PC-9 (cell line): ENCODE data around the gene INPP5F. TPM values are rescaled to one million over a fixed set of nuclear protein-coding genes. Genes with fewer than 3 reads are reported as not detected.

Experiments used
- BruUV-seq: library from RNA; stranded (reverse); fragments of 400-500 nt; replicated peaks from 2 replicates; lab custom pipeline; 2021; lab: Mats Ljungman, UMichigan
- CTCF ChIA-PET: fragments of 300-600 bp; sonication (Branson Sonifier 250); formaldehyde crosslinking; loops from one replicate; lab custom pipeline; 2022; ENCODE audit warnings: antibody characterized with exemption; lab: Charles Lee
- POLR2A ChIA-PET: fragments of 300-600 bp; sonication (Branson Sonifier 250); formaldehyde crosslinking; loops from one replicate; lab custom pipeline; 2022; ENCODE audit warnings: antibody characterized with exemption; ENCODE audit not compliant: unreplicated experiment; lab: Charles Lee
- DNase-seq, 2 experiments: peaks; one replicate each; pipeline versions ENCODE4 v3.0.0 to v3.0.0-alpha.2; 2015 to 2022; ENCODE audit warnings: mixed read lengths in 1 of 2
- H2AFZ ChIP-seq: fragments of 200-600 bp; sonication (generic); 2 replicates; pipeline ENCODE4 v1.8.1; 2017; ENCODE audit warnings: antibody characterized with exemption
- H3F3A ChIP-seq: fragments of 200-600 bp; sonication (generic); 2 replicates; pipeline ENCODE4 v1.8.1; 2017; ENCODE audit warnings: antibody characterized with exemption, mild to moderate bottlenecking, low read depth; ENCODE audit not compliant: insufficient read depth
- H3K27ac ChIP-seq: fragments of 200-600 bp; sonication (generic); 2 replicates; pipeline ENCODE4 v1.6.1; 2016; ENCODE audit warnings: mixed run types
- H3K27me3 ChIP-seq: fragments of 200-600 bp; sonication (generic); 2 replicates; pipeline ENCODE4 v1.6.1; 2016; ENCODE audit warnings: low read depth, mixed run types; ENCODE audit not compliant: insufficient read depth
- H3K36me3 ChIP-seq: fragments of 200-600 bp; sonication (generic); 2 replicates; pipeline ENCODE4 v1.6.1; 2016; ENCODE audit warnings: low read depth, mixed run types
- H3K4me1 ChIP-seq: fragments of 200-600 bp; sonication (generic); replicated peaks from 2 replicates; pipeline ENCODE4 v1.6.1; 2016; ENCODE audit warnings: mixed run types; ENCODE audit not compliant: insufficient read depth
- H3K4me2 ChIP-seq: fragments of 200-600 bp; sonication (generic); 2 replicates; pipeline ENCODE4 v1.6.1; 2017; ENCODE audit warnings: mixed run types
- H3K4me3 ChIP-seq: fragments of 200-600 bp; sonication (generic); 2 replicates; pipeline ENCODE4 v1.6.1; 2016; ENCODE audit warnings: mixed run types
- H3K79me2 ChIP-seq: fragments of 200-600 bp; sonication (generic); 2 replicates; pipeline ENCODE4 v1.6.1; 2017; ENCODE audit warnings: low read depth, mixed run types
- H3K9me2 ChIP-seq: fragments of 200-600 bp; sonication (generic); 2 replicates; pipeline ENCODE4 v1.8.1; 2017; ENCODE audit warnings: mild to moderate bottlenecking; ENCODE audit not compliant: insufficient read depth
- H3K9me3 ChIP-seq: fragments of 200-600 bp; sonication (generic); 2 replicates; pipeline ENCODE4 v1.8.1; 2016; ENCODE audit warnings: low read depth; ENCODE audit not compliant: insufficient read depth
- H4K20me1 ChIP-seq: fragments of 200-600 bp; sonication (generic); 2 replicates; pipeline ENCODE4 v1.8.1; 2017; ENCODE audit not compliant: insufficient read depth
- CTCF ChIP-seq: fragments of 200-600 bp; sonication (generic); conservative IDR thresholded peaks from 2 replicates; pipeline ENCODE4 v1.6.1; 2017; ENCODE audit warnings: mixed run types, antibody characterized with exemption, mild to moderate bottlenecking, moderate library complexity
- EZH2 ChIP-seq: fragments of 200-600 bp; sonication (generic); IDR thresholded peaks from 2 replicates; pipeline ENCODE4 v1.8.0; 2017; ENCODE audit warnings: antibody characterized with exemption, low read depth
- intact Hi-C: fragments of 100-400 bp; cut with micrococcal nuclease; formaldehyde crosslinking; loops from one replicate; pipeline ENCODE4 v1.10.0; 2022; ENCODE audit not compliant: unreplicated experiment
- total RNA-seq: library from RNA; stranded (reverse); gene quantifications from 2 replicates; pipeline ENCODE4 v1.2.3, GENCODE V29; 2021

INPP5F gene
- total RNA-seq, 1 experiment from 2014 or later, result 11.4 TPM

- CTCF ChIA-PET, result no interaction called here
- no peak for TF ChIP-seq EZH2
- TF ChIP-seq CTCF, result no peak
- Histone ChIP-seq H3K27ac (no peak overlapping the region), H3K4me1 (no peaks in the 10 kb centered on the region), H3F3A (no peaks in the 10 kb centered on the region), H3K9me2 (no peaks in the 10 kb centered on the region), H3K79me2 (no peaks in the 10 kb centered on the region), H3K4me3 (no peak overlapping the region), H3K9me3 (no peaks in the 10 kb centered on the region), H3K27me3 (no peaks in the 10 kb centered on the region), H2AFZ (no peak overlapping the region), H3K4me2 (no peak overlapping the region), H4K20me1 (no peaks in the 10 kb centered on the region), H3K36me3 (0 out of 2 replicates have a peak, but pooled peaks cover 4% of the 10 kb centered on the region)
- DNase-seq, result no peak
- POLR2A ChIA-PET, result no interaction called here
- intact Hi-C loops, result no loop called here
- no TSS peak for BruUV-seq
These were observed 101.6 kb downstream of the INPP5F start for GRCh38 chr10:119827430-119827829.

GRCh38 chr10:119829429-119829828 is 103.6 kb downstream of the INPP5F start:
- POLR2A ChIA-PET, result no interaction called here
- H3K4me2 ChIP-seq, result no peak overlapping the region
- no TSS peak for BruUV-seq

GRCh38 chr10:119830851-119831250 is 105.0 kb downstream of the INPP5F start:
- Histone ChIP-seq H3K4me3 (no peak overlapping the region), H3K9me3 (no peaks in the 10 kb centered on the region), H3K36me3 (peaks cover 4% of the 10 kb centered on the region; the same call in 1 of the 2 replicates), H3K27me3 (no peaks in the 10 kb centered on the region), H3K79me2 (no peaks in the 10 kb centered on the region), H3K9me2 (no peaks in the 10 kb centered on the region), H3K4me2 (no peak overlapping the region), H4K20me1 (no peaks in the 10 kb centered on the region), H3F3A (no peaks in the 10 kb centered on the region), H3K4me1 (no peaks in the 10 kb centered on the region), H3K27ac (no peak overlapping the region), H2AFZ (no peak overlapping the region)
- no peak for DNase-seq
- TF ChIP-seq CTCF (no peak), EZH2 (no peak)
- BruUV-seq, result no TSS peak
- ChIA-PET POLR2A (no interaction called here), CTCF (no interaction called here)
- intact Hi-C loops, result no loop called here

More at GRCh38 chr10:119829429-119829828, 103.6 kb downstream of the INPP5F start:
- Histone ChIP-seq H3K79me2 (no peaks in the 10 kb centered on the region), H3K4me1 (no peaks in the 10 kb centered on the region), H4K20me1 (no peaks in the 10 kb centered on the region), H3K4me3 (no peak overlapping the region), H3K9me3 (no peaks in the 10 kb centered on the region), H2AFZ (no peak overlapping the region), H3K27ac (no peak overlapping the region), H3K36me3 (0 out of 2 replicates have a peak, but pooled peaks cover 4% of the 10 kb centered on the region), H3K9me2 (no peaks in the 10 kb centered on the region), H3F3A (no peaks in the 10 kb centered on the region), H3K27me3 (no peaks in the 10 kb centered on the region)
- CTCF ChIA-PET, result no interaction called here
- TF ChIP-seq EZH2, result no peak
- TF ChIP-seq CTCF, result no peak
- intact Hi-C loops, result no loop called here
- no peak for DNase-seq
